Right ventricle myocardium superior (tissue), 1 donor: ENCODE results near the gene RHOC. TPM values are rescaled to one million over a fixed set of nuclear protein-coding genes. Genes with fewer than 3 reads are reported as not detected.

Experiments used
- ATAC-seq: fragments of 200-7000 bp; cut with Tn5 transposase; one replicate; pipeline ENCODE4 v1.9.1; 2020; ENCODE audit warnings: mild to moderate bottlenecking; ENCODE audit not compliant: poor library complexity
- DNase-seq: peaks from one replicate; pipeline ENCODE4 v3.0.0-alpha.2; 2020
- intact Hi-C: fragments of 100-400 bp; cut with DNase I; formaldehyde crosslinking; loops from one replicate; pipeline ENCODE4 v1.11.2; 2022
- total RNA-seq: library from RNA; stranded (reverse); fragmentation: NEBNext Ultra II Directional; extraction: Animal tissue kit (Norgen Biotek cat#: 25700); gene quantifications from one replicate; pipeline ENCODE4 v1.2.1, GENCODE V29; 2021
- donor health status: DM: no; HTN: yes; CAD: no; lungs with severe emphysema.

The RHOC gene
- total RNA-seq, 1 donor from 2014 or later: 98.2 TPM

DNA sequence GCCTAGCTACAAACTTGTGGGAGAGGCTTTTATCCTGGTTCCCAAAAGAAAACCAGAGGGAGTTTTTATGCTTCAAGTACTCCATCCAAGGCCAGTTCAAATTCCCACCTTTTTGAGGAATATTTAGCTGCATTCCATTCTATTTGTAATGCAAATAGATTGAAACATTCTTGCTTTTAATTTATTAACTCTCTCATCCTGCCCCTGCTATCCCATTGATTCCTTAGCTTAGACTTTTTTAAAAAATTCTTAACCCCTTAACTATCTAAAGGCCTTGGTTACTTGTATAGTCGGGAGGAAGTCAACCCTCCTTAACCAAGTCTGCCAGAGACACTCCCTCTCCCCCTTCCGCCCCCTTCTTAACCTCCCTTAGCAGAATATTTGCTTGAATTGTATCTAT, 34.9 kb downstream of the RHOC start:
- DNase-seq (no peak), ATAC-seq (no peak)
- intact Hi-C loops: no loop called here

- intact Hi-C loops: no loop called here
- no peak for DNase-seq
- ATAC-seq: no peak
Observed at GRCh38 chr1:112666946-112667345, 40.0 kb downstream of the RHOC start.

GRCh38 chr1:112665857-112666256, 41.1 kb downstream of the RHOC start:
- intact Hi-C loops: no loop called here
- ATAC-seq (no peak), DNase-seq (no peak)

DNA sequence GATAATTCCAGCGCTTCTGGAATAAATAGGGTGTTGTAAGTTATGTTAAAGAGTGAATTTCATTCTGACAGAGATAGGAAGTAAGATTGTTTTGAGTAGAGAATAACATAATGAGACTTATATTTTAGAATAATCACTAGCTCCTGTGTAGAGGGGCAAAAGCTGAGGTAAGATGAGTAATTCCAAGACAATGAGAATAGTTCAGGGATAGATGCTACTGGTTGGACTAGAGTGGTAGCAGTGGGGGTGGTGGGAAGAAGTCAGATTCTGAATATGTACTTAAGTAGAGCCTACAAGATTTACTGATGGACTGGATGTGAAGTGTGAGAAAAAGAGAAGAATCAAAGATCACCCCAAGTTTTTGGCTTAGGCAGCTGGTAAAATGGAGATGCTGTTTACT, 55.7 kb downstream of the RHOC start:
- DNase-seq (no peak), ATAC-seq (no peak)
- intact Hi-C loops: no loop called here

Other genes starting within 250 kb of the RHOC start
- 1.2 TPM for gene WNT2B, start 198.2 kb downstream of the RHOC start, total RNA-seq
- gene ST7L, start 88.0 kb downstream of the RHOC start, total RNA-seq: 11.9 TPM
- gene CAPZA1, start 87.3 kb downstream of the RHOC start, total RNA-seq: 20.7 TPM
- gene MOV10, start 32.5 kb downstream of the RHOC start, total RNA-seq: 10.4 TPM
- gene PPM1J, start 8.2 kb upstream of the RHOC start, total RNA-seq: 4.7 TPM
- 130 TPM for gene SLC16A1, start 249.1 kb upstream of the RHOC start, total RNA-seq